ENCODE results near the gene MFSD11. TPM values are rescaled to one million over a fixed set of nuclear protein-coding genes. Genes with fewer than 3 reads are reported as not detected.
"Not testable (repeated sequence)": the region's sequence is repeated elsewhere in the genome, so short reads cannot be mapped to it uniquely, and the experiment has no call there.

The MFSD11 gene
- total RNA-seq, 1 experiment from 2014 or later, result 24.9 TPM

DNA sequence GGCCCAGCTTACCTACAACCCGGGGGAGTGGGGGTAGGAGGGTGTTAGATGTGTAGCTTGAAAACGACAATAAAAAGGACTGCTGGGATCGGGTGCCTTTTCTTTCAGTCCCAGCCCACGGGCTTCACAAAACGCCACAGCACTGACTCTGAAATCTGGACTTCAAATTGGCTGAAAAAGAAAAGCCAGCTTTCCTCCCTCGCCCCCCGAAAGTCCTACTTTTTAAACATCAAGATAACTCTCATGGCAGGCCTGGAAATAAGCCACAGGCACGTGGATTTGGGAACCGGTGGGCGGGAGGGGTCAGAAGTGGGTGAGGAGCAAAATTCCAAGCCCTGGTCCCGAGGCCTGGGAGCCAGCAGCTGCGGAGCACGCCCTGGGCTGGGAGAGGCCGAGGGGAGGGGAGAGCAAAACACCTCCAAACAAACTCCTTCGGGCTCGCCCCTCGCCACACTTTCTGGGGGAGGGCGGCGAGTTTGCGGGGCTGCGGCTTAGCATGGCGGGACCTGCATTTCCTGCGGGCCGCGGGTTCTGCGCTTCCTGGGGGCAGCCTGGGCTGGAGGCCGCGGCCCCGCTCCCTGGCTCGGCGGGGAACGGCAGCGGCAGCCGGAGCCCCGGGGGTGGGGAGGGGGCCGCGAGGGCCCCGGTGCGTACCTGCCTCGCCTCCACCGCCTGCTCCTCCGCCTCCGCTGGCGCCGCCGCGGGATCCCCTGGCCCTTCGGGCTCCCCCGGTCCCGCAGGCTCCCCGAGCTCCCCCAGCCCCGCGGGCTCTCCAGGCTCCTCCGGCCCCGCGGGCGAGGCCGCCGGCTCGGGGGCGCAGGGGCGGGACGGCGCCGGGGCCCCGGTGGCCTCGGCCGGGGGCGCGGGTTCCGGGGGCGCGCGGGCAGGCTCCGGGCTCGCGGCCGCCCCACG is 27.7 kb upstream of the MFSD11 start:
- RAD21 ChIA-PET (ENCODE audit: low non-redundant PET in 1 of 2, low total read pairs in 2 of 2, uncharacterized antibody in 2 of 2, unreplicated experiment in 2 of 2), result interaction anchor here in 1 of 2 experiments (1.0 kb wide), 1 partner anchor 252 kb away, joined by 3 read pairs; no protein-coding TSS in a partner anchor
- H4K20me1 ChIP-seq (ENCODE audit: insufficient read depth); BruUV-seq (replicated peaks); DNase-seq (ENCODE audit: low read depth, low spot score); intact Hi-C loops (cut with micrococcal nuclease); H2AFZ ChIP-seq (ENCODE audit: low read depth, low read length, poor library complexity, severe bottlenecking); H3K9me3 ChIP-seq (ENCODE audit: control insufficient read depth in 1 of 2, insufficient read depth in 1 of 2, low read depth in 1 of 2, low read length in 2 of 2); H3K27me3 ChIP-seq (ENCODE audit: insufficient read depth, low read length); H3K9me2 ChIP-seq (ENCODE audit: insufficient read depth): not testable (repeated sequence)
- peak overlapping the region; percentile 79 for H3K9ac ChIP-seq (ENCODE audit: low read length)
- peak; percentile 33 for ATAC-seq
- H3K79me2 ChIP-seq (ENCODE audit: insufficient read depth, low read length), result peaks cover 29% of the 10 kb centered on the region
- H3K4me2 ChIP-seq (ENCODE audit: low read length), result peak overlapping the region; percentile 92
- H3K4me1 ChIP-seq (ENCODE audit: control insufficient read depth in 1 of 2, insufficient read depth in 2 of 2, low read length in 2 of 2), result peaks cover 19 to 30% of the 10 kb centered on the region in 2 experiments
- H3K27ac ChIP-seq (ENCODE audit: low read depth, low read length), result peak overlapping the region; percentile 47
- H3K36me3 ChIP-seq (ENCODE audit: control insufficient read depth in 1 of 2, insufficient read depth in 2 of 2, low read length in 2 of 2), result peaks cover 6 to 15% of the 10 kb centered on the region in 2 experiments; a peak in 2 of 4 replicates
- POLR2A ChIA-PET, result interaction anchor here (1.4 kb wide), 1 partner anchor 9 kb away, joined by 3 read pairs; no protein-coding TSS in a partner anchor
- peak overlapping the region; percentile 63 to 80 for H3K4me3 ChIP-seq (replicated peaks in 1 of 2; ENCODE audit: low read depth in 1 of 2, low read length in 2 of 2)
- CTCF ChIA-PET, result interaction anchor here (3.3 kb wide), 1 partner anchor 29 kb away, joined by 12 read pairs; no protein-coding TSS in a partner anchor
- TF ChIP-seq ZFX (IDR thresholded peaks at IDR 0.05), result peak; percentile 85
- TF ChIP-seq, protein P1, sequence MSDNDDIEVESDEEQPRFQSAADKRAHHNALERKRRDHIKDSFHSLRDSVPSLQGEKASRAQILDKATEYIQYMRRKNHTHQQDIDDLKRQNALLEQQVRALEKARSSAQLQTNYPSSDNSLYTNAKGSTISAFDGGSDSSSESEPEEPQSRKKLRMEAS (IDR thresholded peaks at IDR 0.05), result peak; percentile 71

DNA sequence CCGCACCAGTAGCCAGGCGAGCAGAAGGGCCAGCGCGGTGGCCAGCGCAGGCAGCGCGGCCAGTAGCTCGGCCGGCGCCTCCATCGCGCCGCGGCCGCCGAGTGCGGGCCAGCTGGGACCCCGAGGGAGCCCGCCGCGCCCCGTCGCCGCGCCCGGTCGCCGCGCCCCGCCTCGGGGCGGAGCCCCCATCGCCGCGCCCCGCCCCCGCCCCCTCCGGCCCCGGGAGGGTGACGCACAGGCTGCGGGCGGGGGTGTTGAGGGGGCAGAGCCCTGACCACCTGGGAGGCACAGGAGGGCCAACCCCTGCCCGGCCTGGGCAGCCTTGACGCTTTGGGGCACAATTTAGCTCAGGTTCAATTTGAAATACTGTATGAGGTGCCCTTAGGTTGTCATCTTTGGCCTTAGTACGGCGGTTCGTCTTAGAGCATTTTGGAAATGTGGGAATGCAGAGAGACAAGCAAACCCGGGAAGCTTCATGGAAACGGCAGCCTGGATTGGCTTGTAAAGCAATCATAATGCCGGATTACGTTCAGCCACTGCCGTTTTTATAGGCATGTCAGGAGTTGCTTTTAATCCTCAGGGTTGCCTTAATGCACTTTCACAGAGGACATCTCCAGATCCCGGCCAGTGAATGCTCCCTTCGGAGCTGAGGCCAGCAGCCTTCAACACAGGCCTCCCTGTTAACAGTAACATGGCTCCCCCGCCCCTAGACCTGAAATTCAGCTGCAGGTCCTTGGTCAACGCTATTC is 26.9 kb upstream of the MFSD11 start, which contains the start of gene MXRA7:
Gene MXRA7 (minus strand): TSS at position 103 of the 749 bp plus-strand sequence. CDS start 19 bp downstream, at position 84.
- Histone ChIP-seq H3K27me3 (ENCODE audit: insufficient read depth, low read length) (no peaks in the 10 kb centered on the region), H3K4me3 (replicated peaks in 1 of 2; ENCODE audit: low read depth in 1 of 2, low read length in 2 of 2) (peak within 1 kb of the TSS; percentile 63 to 80), H3K4me1 (ENCODE audit: control insufficient read depth in 1 of 2, insufficient read depth in 2 of 2, low read length in 2 of 2) (peaks cover 19 to 30% of the 10 kb centered on the region in 2 experiments), H3K4me2 (ENCODE audit: low read length) (peak within 1 kb of the TSS; percentile 92), H3K9me3 (ENCODE audit: control insufficient read depth in 1 of 2, insufficient read depth in 1 of 2, low read depth in 1 of 2, low read length in 2 of 2) (no peaks in the 10 kb centered on the region), H4K20me1 (ENCODE audit: insufficient read depth) (peaks cover 4% of the 10 kb centered on the region; the same call in 1 of the 2 replicates), H3K79me2 (ENCODE audit: insufficient read depth, low read length) (peaks cover 29% of the 10 kb centered on the region), H3K9ac (ENCODE audit: low read length) (peak within 1 kb of the TSS; percentile 79), H3K36me3 (ENCODE audit: control insufficient read depth in 1 of 2, insufficient read depth in 2 of 2, low read length in 2 of 2) (peaks cover 12 to 24% of the 10 kb centered on the region in 2 experiments; a peak in 2 of 4 replicates), H2AFZ (ENCODE audit: low read depth, low read length, poor library complexity, severe bottlenecking) (peak within 1 kb of the TSS; percentile 48), H3K9me2 (ENCODE audit: insufficient read depth) (no peaks in the 10 kb centered on the region), H3K27ac (ENCODE audit: low read depth, low read length) (peak within 1 kb of the TSS; percentile 47)
- peak; percentile 81 for ATAC-seq
- RAD21 ChIA-PET (ENCODE audit: low non-redundant PET in 1 of 2, low total read pairs in 2 of 2, uncharacterized antibody in 2 of 2, unreplicated experiment in 2 of 2), result no interaction called here
- TF ChIP-seq ELF1 (IDR thresholded peaks at IDR 0.05; ENCODE audit: borderline replicate concordance, low read depth) (no peak), SP1 (IDR thresholded peaks at IDR 0.05; ENCODE audit: low read depth) (peak; percentile 18; the same call in 1 of the 2 replicates), EGR1 (IDR thresholded peaks at IDR 0.05; ENCODE audit: low read depth) (peak; percentile 92), POLR2A (IDR thresholded peaks at IDR 0.05; ENCODE audit: borderline replicate concordance, extremely low read depth, insufficient read depth, insufficient read length) (peak; percentile 34)
- TF ChIP-seq, protein P2, sequence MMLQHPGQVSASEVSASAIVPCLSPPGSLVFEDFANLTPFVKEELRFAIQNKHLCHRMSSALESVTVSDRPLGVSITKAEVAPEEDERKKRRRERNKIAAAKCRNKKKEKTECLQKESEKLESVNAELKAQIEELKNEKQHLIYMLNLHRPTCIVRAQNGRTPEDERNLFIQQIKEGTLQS (IDR thresholded peaks at IDR 0.05), result no peak
- TF ChIP-seq, protein P1 (IDR thresholded peaks at IDR 0.05), result peak; percentile 47; the same call in 1 of the 2 replicates
- intact Hi-C loops (cut with micrococcal nuclease), result no loop called here
- no TSS peak for BruUV-seq (replicated peaks)
- no peak for DNase-seq (ENCODE audit: low read depth, low spot score)
- POLR2A ChIA-PET, result interaction anchor here (1.4 kb wide), 1 partner anchor 9 kb away, joined by 3 read pairs; no protein-coding TSS in a partner anchor
- CTCF ChIA-PET, result interaction anchor here (3.3 kb wide), 1 partner anchor 30 kb away, joined by 12 read pairs; no protein-coding TSS in a partner anchor

DNA sequence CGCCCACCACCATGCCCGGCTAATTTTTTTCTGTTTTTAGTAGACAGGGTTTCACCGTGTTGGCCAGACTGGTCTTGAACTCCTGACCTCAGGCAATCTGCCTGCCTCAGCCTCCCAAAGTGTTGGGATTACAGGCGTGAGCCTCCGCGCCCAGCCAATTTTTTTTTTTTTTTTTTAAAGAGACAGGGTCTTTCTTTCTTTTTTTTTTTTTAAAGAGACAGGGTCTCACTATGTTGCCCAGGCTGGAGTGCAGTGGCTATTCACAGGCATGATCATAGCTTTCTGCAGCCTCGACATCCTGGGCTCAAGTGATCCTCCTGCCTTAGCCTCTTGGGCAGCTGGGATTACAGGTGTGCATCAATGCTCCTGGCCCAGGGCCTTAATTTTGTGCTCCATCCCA is 25.6 kb upstream of the MFSD11 start:
- ATAC-seq; H3K4me2 ChIP-seq (ENCODE audit: low read length); H2AFZ ChIP-seq (ENCODE audit: low read depth, low read length, poor library complexity, severe bottlenecking); H4K20me1 ChIP-seq (ENCODE audit: insufficient read depth); DNase-seq (ENCODE audit: low read depth, low spot score); H3K9ac ChIP-seq (ENCODE audit: low read length); H3K9me3 ChIP-seq (ENCODE audit: control insufficient read depth in 1 of 2, insufficient read depth in 1 of 2, low read depth in 1 of 2, low read length in 2 of 2); H3K27me3 ChIP-seq (ENCODE audit: insufficient read depth, low read length); RAD21 ChIA-PET (ENCODE audit: low non-redundant PET in 1 of 2, low total read pairs in 2 of 2, uncharacterized antibody in 2 of 2, unreplicated experiment in 2 of 2); intact Hi-C loops (cut with micrococcal nuclease); H3K9me2 ChIP-seq (ENCODE audit: insufficient read depth); H3K27ac ChIP-seq (ENCODE audit: low read depth, low read length); BruUV-seq (replicated peaks); H3K4me3 ChIP-seq (replicated peaks in 1 of 2; ENCODE audit: low read depth in 1 of 2, low read length in 2 of 2): not testable (repeated sequence)
- ChIA-PET CTCF (interaction anchor here (1.8 to 3.3 kb wide), 2 partner anchors 31 to 189 kb away, joined by 12 to 14 read pairs; no protein-coding TSS in a partner anchor), POLR2A (interaction anchor here (0.6 to 2.0 kb wide), 2 partner anchors 20 to 154 kb away, joined by 3 to 5 read pairs; no protein-coding TSS in a partner anchor)
- H3K36me3 ChIP-seq (ENCODE audit: control insufficient read depth in 1 of 2, insufficient read depth in 2 of 2, low read length in 2 of 2), result peaks cover 23 to 36% of the 10 kb centered on the region in 2 experiments
- peaks cover 19 to 30% of the 10 kb centered on the region in 2 experiments for H3K4me1 ChIP-seq (ENCODE audit: control insufficient read depth in 1 of 2, insufficient read depth in 2 of 2, low read length in 2 of 2)
- H3K79me2 ChIP-seq (ENCODE audit: insufficient read depth, low read length), result peaks cover 24% of the 10 kb centered on the region

Measured in HCT116 (cell line).